Fibroblast of skin of scalp (primary cell): ENCODE results near the gene TVP23A. TPM values are rescaled to one million over a fixed set of nuclear protein-coding genes. Genes with fewer than 3 reads are reported as not detected.

Experiments
- DNase-seq: peaks from one replicate; pipeline ENCODE4 v3.0.0-alpha.2; 2013
- polyA plus RNA-seq, 2 experiments: library from polyadenylated mRNA; unstranded; fragments of 120-200 nt; gene quantifications; one replicate each; pipeline ENCODE4 v1.2.1, GENCODE V29; 2013; ENCODE audit not compliant: insufficient read length in 2 of 2

Gene TVP23A
- polyA plus RNA-seq (2013, experiment 1 of 2; ENCODE audit: insufficient read length), result 0.18 TPM
- polyA plus RNA-seq (2013, experiment 2 of 2; ENCODE audit: insufficient read length), result 0.18 TPM

- DNase-seq, result no peak
Measured at GRCh38 chr16:10817963-10818941, at the start of gene TVP23A. Gene TVP23A (minus strand): TSS chr16:10818794. CDS start chr16:10818493, 301 bp downstream.

DNA sequence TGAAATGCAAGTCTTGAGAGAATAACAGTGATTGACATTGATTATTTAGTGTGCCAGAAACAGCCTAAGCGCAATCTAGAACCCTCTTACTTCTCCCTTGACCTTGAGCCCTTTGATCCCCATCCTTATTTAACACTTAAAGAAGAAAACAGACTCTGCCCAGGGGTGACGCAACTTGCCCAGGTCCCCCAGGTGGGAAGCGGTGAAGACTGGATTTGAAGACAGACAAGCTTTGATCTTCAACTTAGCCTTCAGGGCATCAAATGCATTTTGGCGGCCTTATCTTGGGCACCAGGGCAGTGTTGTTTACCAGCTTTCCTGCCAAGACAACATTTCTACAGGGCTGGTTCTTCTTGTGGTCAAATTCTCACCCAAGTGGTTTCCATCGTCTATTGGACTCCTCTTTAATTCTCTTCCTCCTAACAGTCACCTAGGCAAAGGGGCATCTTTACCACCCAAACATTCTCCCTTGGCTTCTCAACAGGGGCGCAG lies 49.6 kb upstream of the TVP23A start:
- DNase-seq, result no peak

DNA sequence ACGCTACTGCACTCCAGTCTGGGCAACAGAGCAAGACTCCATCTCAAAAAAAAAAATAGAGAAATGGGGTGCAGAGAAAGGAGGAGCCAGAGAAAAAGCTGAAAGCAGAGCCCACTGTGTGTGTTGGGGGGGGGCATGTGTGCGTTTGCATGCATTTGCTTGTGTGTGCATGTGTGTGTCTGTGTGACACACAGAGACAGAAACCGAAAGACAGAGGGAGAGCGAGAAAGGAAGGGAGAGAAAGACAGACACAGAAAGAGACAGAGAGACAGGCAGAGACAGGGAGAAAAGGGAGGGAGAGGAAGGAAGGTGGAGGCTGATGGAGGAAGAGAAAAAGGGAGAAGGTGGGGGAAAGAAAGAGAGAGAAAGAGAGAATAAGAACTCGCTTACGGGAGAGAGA lies 48.6 kb upstream of the TVP23A start:
- no peak for DNase-seq

DNA sequence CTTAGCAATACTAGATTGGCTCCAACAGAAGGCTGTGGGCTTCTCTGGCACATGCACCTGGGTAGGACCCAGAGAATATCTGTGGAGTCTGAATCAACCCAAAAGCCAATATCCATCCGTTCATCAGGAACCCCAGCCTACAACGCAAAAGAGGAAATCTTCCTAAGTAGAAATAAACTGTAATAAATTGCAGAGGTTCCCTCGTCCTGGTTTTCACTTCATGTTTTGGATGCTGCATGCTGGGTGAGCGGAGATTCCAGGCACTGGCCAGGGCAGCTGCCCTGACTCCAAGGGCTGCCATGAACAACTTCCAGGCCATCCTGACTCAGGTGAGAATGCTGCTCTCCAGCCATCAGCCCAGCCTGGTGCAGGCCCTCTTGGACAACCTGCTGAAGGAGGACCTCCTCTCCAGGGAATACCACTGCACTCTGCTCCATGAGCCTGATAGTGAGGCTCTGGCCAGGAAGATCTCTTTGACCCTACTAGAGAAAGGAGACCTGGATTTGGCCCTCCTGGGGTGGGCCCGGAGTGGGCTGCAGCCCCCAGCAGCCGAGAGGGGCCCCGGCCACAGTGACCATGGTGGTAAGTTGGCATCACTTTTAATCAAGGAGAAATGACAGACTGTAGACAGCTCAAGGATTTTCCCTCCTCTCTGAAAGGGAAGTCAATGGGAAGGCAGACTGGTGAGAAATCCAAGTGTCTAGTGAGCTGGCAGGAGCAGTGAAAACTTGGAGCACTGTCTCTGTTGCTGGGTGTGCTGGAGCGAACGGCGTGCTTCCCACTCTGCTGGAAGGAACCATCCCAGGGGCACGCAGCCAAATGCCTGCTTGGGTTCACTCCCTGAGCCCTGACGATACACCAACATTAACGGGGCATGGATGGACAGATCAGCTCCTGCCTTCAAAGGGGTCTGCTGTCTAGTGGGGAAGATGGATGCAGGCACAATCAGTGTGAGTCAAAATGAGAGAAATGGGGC lies 47.7 kb upstream of the TVP23A start:
- no peak for DNase-seq

- DNase-seq, result peak; percentile 9
Measured at GRCh38 chr16:10862438-10862837, 43.8 kb upstream of the TVP23A start.

DNA sequence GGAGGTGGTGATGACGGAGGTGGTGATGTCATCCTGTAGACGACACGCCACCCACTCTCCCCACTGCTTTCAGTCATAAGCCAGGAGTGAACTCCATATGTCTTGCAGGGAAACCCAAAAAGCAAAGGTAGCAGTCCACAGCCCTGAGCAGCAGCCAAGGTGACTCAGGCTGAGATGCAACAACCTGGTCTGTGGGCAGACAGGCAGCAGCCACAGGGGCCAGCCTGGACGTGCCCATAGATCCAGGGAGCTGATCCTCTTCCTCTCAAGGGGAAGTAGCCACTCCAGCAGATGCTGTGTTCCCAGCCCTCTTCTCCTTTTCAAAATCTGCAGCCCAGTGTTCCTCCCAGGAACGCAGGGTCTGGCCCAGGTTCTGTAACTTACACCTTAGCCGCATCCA lies 41.1 kb upstream of the TVP23A start:
- no peak for DNase-seq

- no peak for DNase-seq
Measured at GRCh38 chr16:10859020-10859419, 40.4 kb upstream of the TVP23A start.

DNA sequence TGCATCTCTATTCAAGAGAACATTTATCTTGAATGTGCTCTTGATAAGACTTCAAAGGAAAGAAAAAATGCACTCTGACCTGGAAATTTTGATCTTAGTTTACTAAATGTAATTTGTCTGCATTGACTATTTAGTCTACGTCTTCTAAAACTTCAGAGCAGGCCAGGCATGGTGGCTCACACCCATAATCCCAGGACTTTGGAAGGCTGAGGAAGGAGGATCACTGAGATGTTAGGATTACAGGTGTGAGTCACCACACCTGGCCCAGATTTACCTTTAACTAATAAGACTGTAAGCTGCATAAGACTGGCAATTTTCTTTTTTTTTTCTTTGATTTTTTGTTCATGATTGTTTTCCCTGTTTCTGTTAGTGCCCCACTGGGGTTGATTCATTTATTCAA lies 39.6 kb upstream of the TVP23A start:
- DNase-seq, result no peak

GRCh38 chr16:10856042-10856441 lies 37.4 kb upstream of the TVP23A start:
- DNase-seq, result no peak

DNA sequence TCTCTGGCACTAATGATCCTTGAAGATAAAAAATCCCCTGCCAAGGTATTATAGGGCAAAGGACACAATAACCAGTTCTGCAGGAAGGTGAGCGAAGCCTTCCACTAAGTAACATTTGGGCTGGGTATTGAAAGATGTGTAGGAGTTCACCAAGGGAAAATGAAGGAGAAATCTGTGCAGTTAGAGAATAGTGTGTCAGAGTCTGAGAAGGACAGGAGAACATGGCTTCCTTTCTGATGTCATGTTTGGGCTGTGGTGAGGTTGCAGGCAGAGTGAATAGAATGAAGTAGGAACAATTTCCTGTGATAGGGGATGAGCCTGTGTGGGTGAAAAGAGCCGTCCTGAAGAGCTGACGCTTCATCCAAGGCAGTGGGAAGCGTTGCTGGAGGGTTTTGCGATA lies 34.4 kb upstream of the TVP23A start:
- DNase-seq, result no peak

GRCh38 chr16:10852286-10852685 lies 33.7 kb upstream of the TVP23A start:
- DNase-seq, result no peak

DNA sequence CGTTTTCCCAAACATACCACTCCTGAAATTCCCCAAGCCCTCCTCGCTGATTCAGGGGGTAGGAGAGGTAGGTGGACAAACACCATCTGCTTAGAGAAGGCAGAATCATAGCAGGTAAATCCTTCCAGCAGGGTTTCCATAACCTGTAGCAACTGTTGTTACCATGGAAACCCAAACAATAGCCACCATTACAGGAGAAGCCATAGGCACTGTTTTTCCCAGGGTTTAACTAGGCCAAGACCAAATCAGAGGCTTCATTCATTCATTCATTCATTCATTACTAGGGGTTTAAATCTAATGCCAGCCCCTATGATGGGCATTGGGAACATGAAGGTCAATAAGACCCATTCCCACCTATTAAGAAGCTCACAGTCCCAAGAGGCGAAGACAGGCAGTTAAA lies 32.9 kb upstream of the TVP23A start:
- DNase-seq, result no peak

- no peak for DNase-seq
Measured at GRCh38 chr16:10850478-10850850, 31.9 kb upstream of the TVP23A start.

- DNase-seq, result no peak
Measured at GRCh38 chr16:10849736-10850477, 31.3 kb upstream of the TVP23A start.

DNA sequence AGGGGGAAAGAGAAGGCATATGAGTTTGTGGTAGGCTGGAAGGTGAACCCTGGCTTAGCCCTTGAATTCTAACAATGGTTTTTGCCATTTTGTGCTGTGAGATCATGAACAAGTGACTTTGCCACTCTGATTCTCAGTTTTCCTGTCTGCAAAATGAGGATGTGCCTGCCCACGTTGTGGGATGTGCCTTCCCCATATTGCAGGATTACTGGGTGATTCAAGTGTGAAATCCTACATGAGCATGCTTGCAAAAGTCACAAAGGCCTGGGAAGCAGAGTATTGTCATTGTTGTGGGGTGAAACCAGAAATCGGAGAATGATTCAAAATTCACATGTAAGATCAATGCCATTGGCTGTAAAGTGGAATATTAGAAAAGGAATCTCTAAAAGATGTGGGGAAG lies 28.6 kb upstream of the TVP23A start:
- no peak for DNase-seq

GRCh38 chr16:10846213-10846998 lies 27.8 kb upstream of the TVP23A start:
- DNase-seq, result no peak

- DNase-seq, result no peak
Measured at GRCh38 chr16:10840703-10841102, 22.1 kb upstream of the TVP23A start.

- DNase-seq, result no peak
Measured at GRCh38 chr16:10839279-10839666, 20.7 kb upstream of the TVP23A start.

DNA sequence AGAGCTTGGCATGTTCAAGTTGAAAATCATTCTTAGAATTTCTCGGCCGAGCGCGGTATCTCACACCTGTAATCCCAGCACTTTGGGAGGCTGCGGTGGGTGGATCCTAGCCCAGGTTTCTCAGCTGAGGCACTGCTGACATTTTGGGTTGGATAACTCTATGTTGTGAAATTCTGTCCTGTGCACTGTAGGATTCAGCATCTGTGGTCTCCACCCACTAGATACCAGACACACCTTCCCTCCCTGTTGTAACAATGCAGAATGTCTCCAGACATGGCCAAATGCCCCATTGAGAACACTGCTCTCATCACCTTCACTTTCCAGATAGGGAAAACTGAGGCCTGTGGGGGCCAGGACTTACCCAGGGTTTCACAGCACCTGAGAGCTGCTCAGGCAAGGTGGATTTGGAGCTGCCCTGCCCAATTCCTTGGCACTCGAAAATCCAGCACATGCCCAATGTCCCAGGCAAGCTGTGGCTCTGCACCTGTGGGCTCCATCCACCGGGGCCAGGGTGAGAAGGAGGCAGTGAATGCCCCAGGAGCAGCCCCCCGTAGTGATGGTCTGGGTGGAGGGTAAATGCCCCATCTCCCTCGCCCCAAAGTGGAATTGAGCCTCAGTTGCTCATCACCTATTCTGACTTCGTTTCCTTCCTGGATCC lies 20.2 kb upstream of the TVP23A start:
- DNase-seq, result no peak

DNA sequence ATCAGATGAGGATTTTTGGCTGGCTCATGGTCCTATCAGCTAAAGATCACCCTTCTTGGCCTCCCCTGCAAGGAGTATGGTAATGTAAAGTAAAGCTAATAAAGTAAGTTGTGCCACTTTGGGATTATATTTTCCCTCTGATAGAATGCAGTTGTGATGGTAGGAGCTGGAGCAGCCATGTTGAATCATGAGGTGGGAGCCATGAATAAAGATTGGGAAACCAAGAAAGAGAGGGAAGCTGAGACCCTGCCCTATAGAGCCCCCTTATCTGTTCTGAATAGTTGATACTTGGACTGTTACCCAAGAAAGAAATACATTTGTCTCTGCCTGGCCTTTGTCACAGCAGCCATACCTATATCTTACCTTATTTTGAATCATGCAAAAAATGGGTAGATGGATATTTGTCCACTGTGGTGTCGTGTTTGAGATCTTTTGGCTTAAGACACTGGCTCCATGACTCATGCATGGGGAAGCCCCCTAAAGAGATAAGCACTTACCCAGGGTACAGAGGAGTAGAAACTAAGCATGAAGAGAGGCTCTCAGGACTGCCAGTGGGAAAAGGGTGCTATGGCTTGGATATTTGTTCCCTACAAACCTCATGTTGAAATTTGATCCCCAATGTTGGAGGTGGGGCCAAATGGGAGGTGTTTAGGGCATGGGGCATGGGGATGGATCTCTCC lies 17.7 kb upstream of the TVP23A start:
- DNase-seq, result no peak
